ENCODE results near the gene MROH8. TPM values are rescaled to one million over a fixed set of nuclear protein-coding genes. Genes with fewer than 3 reads are reported as not detected.

The MROH8 gene
- total RNA-seq, 1 experiment from 2014 or later = 1.8 TPM

GRCh38 chr20:37228082-37228481, 48.7 kb upstream of the MROH8 start:
- no TSS peak for BruUV-seq (replicated peaks)
- TF ChIP-seq CTCF (IDR thresholded peaks at IDR 0.05) (no peak), SIN3A (IDR thresholded peaks at IDR 0.05; ENCODE audit: borderline replicate concordance, insufficient read depth, low read depth, low read length) (no peak)
- Histone ChIP-seq H3K4me3 (ENCODE audit: low read depth in 2 of 2, low read length in 2 of 2) (no peak overlapping the region), H3K9me3 (ENCODE audit: control insufficient read depth, insufficient read depth, low read depth, low read length) (no peaks in the 10 kb centered on the region), H3K27ac (ENCODE audit: low read length) (no peak overlapping the region), H3K27me3 (ENCODE audit: control insufficient read depth, insufficient read depth, low read length) (no peaks in the 10 kb centered on the region), H3K36me3 (ENCODE audit: control insufficient read depth, insufficient read depth, low read length) (peaks cover 65% of the 10 kb centered on the region), H3K4me1 (ENCODE audit: control insufficient read depth, insufficient read depth, low read length) (no peaks in the 10 kb centered on the region)
- intact Hi-C loops (cut with micrococcal nuclease; ENCODE audit: unreplicated experiment) = no loop called here
- ChIA-PET POLR2A (no interaction called here), CTCF (no interaction called here)
- no peak for ATAC-seq
- in situ Hi-C loops (cut with HindIII; ENCODE audit: low pct_unique_long_range_greater_than_20kb, low sequenced_read_pairs) = no loop called here
- no peak for DNase-seq (ENCODE audit: low read depth, low spot score)

- no peaks in the 10 kb centered on the region for H3K9me3 ChIP-seq (ENCODE audit: control insufficient read depth, insufficient read depth, low read depth, low read length)
- ATAC-seq (no peak), DNase-seq (ENCODE audit: low read depth, low spot score) (no peak)
- ChIA-PET POLR2A (interaction anchor here (0.5 kb wide), 1 partner anchor 26 kb away, joined by 12 read pairs; no protein-coding TSS in a partner anchor), CTCF (no interaction called here)
- H3K27ac ChIP-seq (ENCODE audit: low read length) = no peak overlapping the region
- in situ Hi-C loops (cut with HindIII; ENCODE audit: low pct_unique_long_range_greater_than_20kb, low sequenced_read_pairs) = no loop called here
- TF ChIP-seq CTCF (IDR thresholded peaks at IDR 0.05) = no peak
- TF ChIP-seq POLR2AphosphoS5 (IDR thresholded peaks at IDR 0.05; ENCODE audit: low read depth, low read length) = no peak
- TF ChIP-seq SIN3A (IDR thresholded peaks at IDR 0.05; ENCODE audit: borderline replicate concordance, insufficient read depth, low read depth, low read length) = no peak
- no peak for TF ChIP-seq TCF7L2 (IDR thresholded peaks at IDR 0.05; ENCODE audit: low read depth, low read length)
- TF ChIP-seq REST (IDR thresholded peaks at IDR 0.05; ENCODE audit: insufficient read depth in 1 of 2, low read depth in 2 of 2, low read length in 1 of 2) = no peak
- H3K27me3 ChIP-seq (ENCODE audit: control insufficient read depth, insufficient read depth, low read length) = no peaks in the 10 kb centered on the region
- no peak overlapping the region for H3K4me3 ChIP-seq (ENCODE audit: low read depth in 2 of 2, low read length in 2 of 2)
- H3K4me1 ChIP-seq (ENCODE audit: control insufficient read depth, insufficient read depth, low read length) = no peaks in the 10 kb centered on the region
- no TSS peak for BruUV-seq (replicated peaks)
- intact Hi-C loops (cut with micrococcal nuclease; ENCODE audit: unreplicated experiment) = no loop called here
- H3K36me3 ChIP-seq (ENCODE audit: control insufficient read depth, insufficient read depth, low read length) = peaks cover 66% of the 10 kb centered on the region
Observed at GRCh38 chr20:37226889-37227288, 47.5 kb upstream of the MROH8 start.

All from Panc1 (cell line).